ENCODE data around the gene UNC79. TPM values are rescaled to one million over a fixed set of nuclear protein-coding genes. Genes with fewer than 3 reads are reported as not detected.

UNC79 gene
- total and polyA plus RNA-seq, 2 donors (not counting 3 experiments of a cell fraction or from before 2014, with no cell fraction given) = not detected

- CTCF ChIA-PET = no interaction called here
- no TSS peak for BruUV-seq (replicated peaks)
- dilution Hi-C loops (cut with MboI; ENCODE audit: extremely low pct_ligation_motif_present, low sequenced_read_pairs) = no loop called here
Measured at GRCh38 chr14:93705513-93706156, 274.9 kb downstream of the UNC79 start.

More at GRCh38 chr14:93705513-93706156, 274.9 kb downstream of the UNC79 start:
- H4K20me1 ChIP-seq (replicated peaks; ENCODE audit: control insufficient read depth, extremely low read depth, insufficient read depth, low read length) = no peaks in the 10 kb centered on the region
- no peaks in the 10 kb centered on the region for H3K36me3 ChIP-seq (ENCODE audit: control insufficient read depth in 2 of 2, extremely low read depth in 1 of 2, insufficient read depth in 2 of 2, low read length in 2 of 2)
- no peak overlapping the region for H3K4me2 ChIP-seq (ENCODE audit: insufficient read depth, low read length)
- no peaks in the 10 kb centered on the region for H3K4me1 ChIP-seq (ENCODE audit: control insufficient read depth, extremely low read depth, insufficient read depth, low read length)
- H3K4me3 ChIP-seq (replicated peaks in 1 of 3; ENCODE audit: insufficient read depth in 1 of 3, low read depth in 1 of 3, low read length in 3 of 3) = no peak overlapping the region
- no peak overlapping the region for H3K27ac ChIP-seq (ENCODE audit: insufficient read depth, low read depth, low read length)
- H3K79me2 ChIP-seq (ENCODE audit: control insufficient read depth, insufficient read depth, low read length) = no peaks in the 10 kb centered on the region
- intact Hi-C loops (cut with micrococcal nuclease) = no loop called here
- POLR2A ChIA-PET = interaction anchor here (0.7 kb wide), 1 partner anchor 17 kb away, joined by 13 read pairs; no protein-coding TSS in a partner anchor
- H3K9me1 ChIP-seq (replicated peaks; ENCODE audit: control insufficient read depth, extremely low read depth, insufficient read depth, low read length) = no peaks in the 10 kb centered on the region
- DNase-seq (ENCODE audit: low read depth, low spot score) (no peak), FAIRE-seq (no peak)
- no peak overlapping the region for H2AFZ ChIP-seq (ENCODE audit: low read depth, low read length)
- H3K9ac ChIP-seq (replicated peaks; ENCODE audit: extremely low read depth, insufficient read depth, low read length) = no peak overlapping the region
- peaks cover 2% of the 10 kb centered on the region for H3K9me3 ChIP-seq (replicated peaks; ENCODE audit: control insufficient read depth, insufficient read depth, low read length)
- TF ChIP-seq POLR2AphosphoS5 (IDR thresholded peaks at IDR 0.05; ENCODE audit: insufficient read depth, low read depth, low read length) = no peak
- no peak for TF ChIP-seq FOS (IDR thresholded peaks at IDR 0.05; ENCODE audit: borderline replicate concordance, insufficient read depth, low read length)
- no peak for TF ChIP-seq CTCF (IDR thresholded peaks at IDR 0.05; ENCODE audit: extremely low read depth in 1 of 2, insufficient read depth in 1 of 2, low read depth in 1 of 2, low read length in 2 of 2)
- no peak for TF ChIP-seq MAX (IDR thresholded peaks at IDR 0.05; ENCODE audit: insufficient read depth, insufficient read length)
- TF ChIP-seq JUN (IDR thresholded peaks at IDR 0.05; ENCODE audit: borderline replicate concordance, insufficient read depth, insufficient read length, low read depth) = no peak
- TF ChIP-seq EZH2 (IDR thresholded peaks at IDR 0.05; ENCODE audit: borderline replicate concordance, low read depth, low read length, severe bottlenecking) = no peak
- TF ChIP-seq POLR2A (IDR thresholded peaks at IDR 0.05; ENCODE audit: low read depth, low read length) = no peak
- no peak for TF ChIP-seq MYC (IDR thresholded peaks at IDR 0.05; ENCODE audit: low read depth, low read length)
- no peak for TF ChIP-seq GATA2 (IDR thresholded peaks at IDR 0.05; ENCODE audit: insufficient read depth, insufficient read length, low read depth, low read length)
- H3K27me3 ChIP-seq (ENCODE audit: control insufficient read depth in 2 of 2, insufficient read depth in 2 of 2, low read length in 2 of 2) = no peaks in the 10 kb centered on the region

Measured in endothelial cell of umbilical vein (primary cell).